GM12892 (cell line): Measurements from ENCODE around the gene HSPA1B.

Experiments used
- POLR2A ChIP-seq: IDR thresholded peaks from 2 replicates; pipeline ENCODE4 v1.6.1; 2011; ENCODE audit warnings: low read depth, low read length, control low read depth
- POLR2AphosphoS5 ChIP-seq: IDR thresholded peaks from 2 replicates; pipeline ENCODE4 v1.6.1; 2011; ENCODE audit warnings: low read depth, low read length, control low read depth

- peak; percentile 81; the same call in 1 of the 2 replicates for TF ChIP-seq POLR2A
- TF ChIP-seq POLR2AphosphoS5: peak; percentile 53; the same call in 1 of the 2 replicates
Measured at GRCh38 chr6:31821301-31822035, 6.1 kb upstream of the HSPA1B start.
